Nephron progenitor cell (in vitro differentiated cells): ENCODE data around the gene ZFP62.
A peak's percentile ranks its signal among the peaks of the same experiment; 100 is the strongest.

Experiments used
- DNase-seq: peaks from one replicate; pipeline ENCODE4 v3.0.0; 2021
- H3K27ac Mint-ChIP-seq: 2 replicates; pipeline ENCODE4 v1.8.0; 2021; ENCODE audit warnings: mild to moderate bottlenecking, moderate library complexity, mixed read lengths
- H3K27me3 Mint-ChIP-seq: 2 replicates; pipeline ENCODE4 v1.8.0; 2021; ENCODE audit warnings: mild to moderate bottlenecking, low read depth, mixed read lengths; ENCODE audit not compliant: poor library complexity
- H3K36me3 Mint-ChIP-seq: 2 replicates; pipeline ENCODE4 v1.8.0; 2021; ENCODE audit warnings: low read depth, mixed read lengths
- H3K4me1 Mint-ChIP-seq: 2 replicates; pipeline ENCODE4 v1.8.0; 2021; ENCODE audit warnings: mixed read lengths
- H3K4me3 Mint-ChIP-seq: 2 replicates; pipeline ENCODE4 v1.8.0; 2021; ENCODE audit warnings: mild to moderate bottlenecking, moderate library complexity, mixed read lengths
- H3K9me3 Mint-ChIP-seq: 2 replicates; pipeline ENCODE4 v1.8.0; 2021; ENCODE audit warnings: mild to moderate bottlenecking, moderate library complexity, mixed read lengths
- CTCF ChIP-seq: fragments of 200-600 bp; sonication (generic); IDR thresholded peaks from 2 replicates; pipeline ENCODE4 v1.5.0; 2021; ENCODE audit warnings: antibody characterized with exemption

Gene ZFP62

GRCh38 chr5:180839227-180839626 lies 21.8 kb downstream of the ZFP62 start:
- DNase-seq: no peak
- no peak for TF ChIP-seq CTCF
- Mint-ChIP-seq H3K4me3 (no peak overlapping the region), H3K27me3 (peaks cover 10% of the 10 kb centered on the region), H3K27ac (no peak overlapping the region), H3K4me1 (no peaks in the 10 kb centered on the region), H3K9me3 (peaks cover 42% of the 10 kb centered on the region), H3K36me3 (peaks cover 61% of the 10 kb centered on the region)

GRCh38 chr5:180837478-180837877 lies 23.6 kb downstream of the ZFP62 start:
- H3K36me3 Mint-ChIP-seq: peaks cover 51% of the 10 kb centered on the region
- H3K4me1 Mint-ChIP-seq: no peaks in the 10 kb centered on the region
- DNase-seq: no peak
- H3K9me3 Mint-ChIP-seq: peaks cover 34% of the 10 kb centered on the region
- H3K27ac Mint-ChIP-seq: peak overlapping the region; percentile 18
- TF ChIP-seq CTCF: no peak
- peaks cover 14% of the 10 kb centered on the region for H3K27me3 Mint-ChIP-seq
- H3K4me3 Mint-ChIP-seq: no peak overlapping the region

- H3K4me1 Mint-ChIP-seq: peaks cover 13% of the 10 kb centered on the region
- DNase-seq: no peak
- H3K4me3 Mint-ChIP-seq: peak overlapping the region; percentile 94
- H3K27me3 Mint-ChIP-seq: peaks cover 17% of the 10 kb centered on the region
- peaks cover 54% of the 10 kb centered on the region for H3K36me3 Mint-ChIP-seq
- no peak for TF ChIP-seq CTCF
- no peak overlapping the region for H3K27ac Mint-ChIP-seq
- peaks cover 45% of the 10 kb centered on the region for H3K9me3 Mint-ChIP-seq
These were observed 28.4 kb downstream of the ZFP62 start for GRCh38 chr5:180832638-180833068.

- peaks cover 50% of the 10 kb centered on the region for H3K36me3 Mint-ChIP-seq
- no peak for TF ChIP-seq CTCF
- peaks cover 54% of the 10 kb centered on the region for H3K9me3 Mint-ChIP-seq
- DNase-seq: peak; percentile 72
- peaks cover 13% of the 10 kb centered on the region for H3K4me1 Mint-ChIP-seq
- peak overlapping the region; percentile 94 for H3K4me3 Mint-ChIP-seq
- peak overlapping the region; percentile 88 for H3K27ac Mint-ChIP-seq
- H3K27me3 Mint-ChIP-seq: peaks cover 18% of the 10 kb centered on the region
These were observed 29.7 kb downstream of the ZFP62 start for GRCh38 chr5:180831139-180832093.

GRCh38 chr5:180830253-180831138 lies 30.6 kb downstream of the ZFP62 start:
- DNase-seq: no peak
- peaks cover 20% of the 10 kb centered on the region for H3K27me3 Mint-ChIP-seq
- no peak for TF ChIP-seq CTCF
- peaks cover 50% of the 10 kb centered on the region for H3K36me3 Mint-ChIP-seq
- peaks cover 15% of the 10 kb centered on the region for H3K4me1 Mint-ChIP-seq
- peaks cover 59% of the 10 kb centered on the region for H3K9me3 Mint-ChIP-seq
- peak overlapping the region; percentile 94 for H3K4me3 Mint-ChIP-seq
- H3K27ac Mint-ChIP-seq: peak overlapping the region; percentile 90
